Esophagus squamous epithelium (tissue), 4 donors: ENCODE measurements around the gene PANK4.

Source experiments
- POLR2A ChIP-seq, 4 donors: fragments of 450-650 bp; IDR thresholded peaks; one replicate each; pipeline ENCODE4 v1.6.1; 2017; ENCODE audit warnings: antibody characterized with exemption in 4 of 4, mild to moderate bottlenecking in 4 of 4, moderate library complexity in 3 of 4
- TF ChIP-seq, protein P1 (sequence below), 6 experiments: fragments of 450-650 bp in 4 of 6; fragments of 200-600 bp in 2 of 6; sonication (generic) in 2 of 6; IDR thresholded peaks; one replicate each; pipeline ENCODE4 v1.5.1; 2016 to 2019; ENCODE audit warnings: antibody characterized with exemption in 6 of 6, mild to moderate bottlenecking in 4 of 6, moderate library complexity in 4 of 6

DNA sequence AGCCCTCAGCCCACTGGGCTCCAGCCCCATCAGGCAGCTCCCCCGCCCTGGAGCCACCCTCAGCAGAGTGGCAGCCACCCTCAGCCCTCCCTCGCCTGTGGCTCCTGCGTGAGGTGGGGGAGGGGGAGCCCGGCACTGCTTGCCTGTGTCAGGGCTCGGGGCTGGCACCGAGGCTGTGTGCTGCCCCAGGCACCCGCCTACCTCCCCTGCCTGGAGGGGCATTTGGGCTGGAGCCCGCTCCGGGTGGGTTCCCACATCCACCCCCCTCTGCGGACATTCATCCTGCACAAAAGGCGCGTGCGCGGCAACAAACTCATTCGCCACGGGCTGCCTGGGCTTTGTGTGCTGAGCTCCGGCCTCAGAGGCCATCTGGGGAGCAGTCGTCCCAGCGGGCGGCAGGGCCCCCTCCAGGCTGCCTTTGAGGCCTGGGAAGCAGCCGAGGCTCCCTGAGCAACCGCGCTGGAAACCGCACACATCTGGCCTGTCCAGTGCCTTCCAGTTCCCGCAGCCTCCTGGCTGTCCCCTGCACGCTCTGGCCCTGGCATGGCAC lies 17.2 kb upstream of the PANK4 start:
- TF ChIP-seq, protein P1, sequence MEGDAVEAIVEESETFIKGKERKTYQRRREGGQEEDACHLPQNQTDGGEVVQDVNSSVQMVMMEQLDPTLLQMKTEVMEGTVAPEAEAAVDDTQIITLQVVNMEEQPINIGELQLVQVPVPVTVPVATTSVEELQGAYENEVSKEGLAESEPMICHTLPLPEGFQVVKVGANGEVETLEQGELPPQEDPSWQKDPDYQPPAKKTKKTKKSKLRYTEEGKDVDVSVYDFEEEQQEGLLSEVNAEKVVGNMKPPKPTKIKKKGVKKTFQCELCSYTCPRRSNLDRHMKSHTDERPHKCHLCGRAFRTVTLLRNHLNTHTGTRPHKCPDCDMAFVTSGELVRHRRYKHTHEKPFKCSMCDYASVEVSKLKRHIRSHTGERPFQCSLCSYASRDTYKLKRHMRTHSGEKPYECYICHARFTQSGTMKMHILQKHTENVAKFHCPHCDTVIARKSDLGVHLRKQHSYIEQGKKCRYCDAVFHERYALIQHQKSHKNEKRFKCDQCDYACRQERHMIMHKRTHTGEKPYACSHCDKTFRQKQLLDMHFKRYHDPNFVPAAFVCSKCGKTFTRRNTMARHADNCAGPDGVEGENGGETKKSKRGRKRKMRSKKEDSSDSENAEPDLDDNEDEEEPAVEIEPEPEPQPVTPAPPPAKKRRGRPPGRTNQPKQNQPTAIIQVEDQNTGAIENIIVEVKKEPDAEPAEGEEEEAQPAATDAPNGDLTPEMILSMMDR (IDR thresholded peaks at IDR 0.05): no peak
- TF ChIP-seq POLR2A (IDR thresholded peaks at IDR 0.05): no peak
